ENCODE results near the gene SPTLC1. TPM values are rescaled to one million over a fixed set of nuclear protein-coding genes. Genes with fewer than 3 reads are reported as not detected.

Gene SPTLC1
- total and polyA plus RNA-seq, 2 experiments from 2014 or later, result 54.8 to 100 TPM

GRCh38 chr9:92035146-92035545, 80.1 kb downstream of the SPTLC1 start:
- Mint-ChIP-seq H3K27ac (no peak overlapping the region), H3K27me3 (ENCODE audit: insufficient read depth, low read depth, poor library complexity) (peaks cover 8% of the 10 kb centered on the region), H3K4me3 (no peak overlapping the region), H3K9me3 (no peaks in the 10 kb centered on the region), H3K4me1 (no peaks in the 10 kb centered on the region), H3K36me3 (ENCODE audit: low read depth) (peaks cover 66% of the 10 kb centered on the region)
- Histone ChIP-seq H3K4me3 (no peak overlapping the region), H4K20me1 (replicated peaks; ENCODE audit: insufficient read depth) (no peaks in the 10 kb centered on the region), H3K79me2 (replicated peaks; ENCODE audit: insufficient read depth) (no peaks in the 10 kb centered on the region), H3K27me3 (ENCODE audit: insufficient read depth) (no peaks in the 10 kb centered on the region), H3K27ac (ENCODE audit: low read depth) (no peak overlapping the region), H3K36me3 (ENCODE audit: insufficient read depth) (peaks cover 33% of the 10 kb centered on the region), H2AFZ (no peak overlapping the region), H3F3A (replicated peaks; ENCODE audit: low read depth) (no peaks in the 10 kb centered on the region), H3K4me2 (no peak overlapping the region), H3K9me2 (ENCODE audit: insufficient read depth) (no peaks in the 10 kb centered on the region), H3K4me1 (ENCODE audit: insufficient read depth) (no peaks in the 10 kb centered on the region)
- TF ChIP-seq ZNF331 (CRISPR knock-in tag; IDR thresholded peaks at IDR 0.05; ENCODE audit: low read depth), result no peak
- no peak for TF ChIP-seq CREB1 (CRISPR knock-in tag; IDR thresholded peaks at IDR 0.05; ENCODE audit: low read depth)
- no peak for TF ChIP-seq ZNF462 (CRISPR knock-in tag; IDR thresholded peaks at IDR 0.05)
- TF ChIP-seq REST (IDR thresholded peaks at IDR 0.05; ENCODE audit: unreplicated experiment), result no peak
- no peak for TF ChIP-seq NANOG (IDR thresholded peaks at IDR 0.05; ENCODE audit: borderline replicate concordance)
- TF ChIP-seq CTCF (conservative IDR thresholded peaks at IDR 0.05; ENCODE audit: low read depth in 2 of 2), result no peak
- no peak for TF ChIP-seq ETS1 (IDR thresholded peaks at IDR 0.05)
- TF ChIP-seq ZNF114 (CRISPR knock-in tag; IDR thresholded peaks at IDR 0.05), result no peak
- TF ChIP-seq JUNB (IDR thresholded peaks at IDR 0.05; ENCODE audit: unreplicated experiment), result no peak
- TF ChIP-seq POLR2AphosphoS5 (IDR thresholded peaks at IDR 0.05; ENCODE audit: low read depth), result no peak
- no peak for TF ChIP-seq EZH2 (IDR thresholded peaks at IDR 0.05; ENCODE audit: low read depth, unreplicated experiment)
- no peak for TF ChIP-seq STAT1 (IDR thresholded peaks at IDR 0.05; ENCODE audit: unreplicated experiment)
- no peak for TF ChIP-seq EZH2phosphoT487 (IDR thresholded peaks at IDR 0.05; ENCODE audit: unreplicated experiment)
- DNase-seq (ENCODE audit: low spot score) (no peak), ATAC-seq (no peak)
